Neural cell (in vitro differentiated cells): ENCODE measurements around the gene SCRN2.

Source experiments
- CTCF ChIP-seq: fragments of 450-650 bp; IDR thresholded peaks from 2 replicates; pipeline ENCODE4 v1.5.1; 2014; ENCODE audit warnings: antibody characterized with exemption, mild to moderate bottlenecking, moderate library complexity; ENCODE audit not compliant: poor library complexity, severe bottlenecking
- EP300 ChIP-seq: fragments of 450-650 bp; conservative IDR thresholded peaks from 2 replicates; pipeline ENCODE4 v1.6.1; 2014; ENCODE audit warnings: antibody characterized with exemption, mild to moderate bottlenecking, moderate library complexity; ENCODE audit not compliant: poor library complexity, severe bottlenecking
- EZH2 ChIP-seq: fragments of 200-600, 300-800 bp; shearing (Covaris generic), sonication (generic); IDR thresholded peaks from 2 replicates; pipeline ENCODE4 v1.6.1; 2014; ENCODE audit warnings: antibody characterized with exemption, low read length, borderline replicate concordance, mild to moderate bottlenecking; ENCODE audit not compliant: insufficient read depth, poor library complexity, severe bottlenecking
- MXI1 ChIP-seq: fragments of 450-650 bp; conservative IDR thresholded peaks from 2 replicates; pipeline ENCODE4 v1.6.1; 2014; ENCODE audit warnings: antibody characterized with exemption, mild to moderate bottlenecking; ENCODE audit not compliant: poor library complexity, severe bottlenecking
- POLR2AphosphoS5 ChIP-seq: IDR thresholded peaks from 2 replicates; pipeline ENCODE4 v1.6.1; 2012
- RAD21 ChIP-seq: fragments of 450-650 bp; conservative IDR thresholded peaks from 2 replicates; pipeline ENCODE4 v1.6.1; 2014; ENCODE audit warnings: antibody characterized with exemption, mild to moderate bottlenecking, moderate library complexity
- SMC3 ChIP-seq: fragments of 450-650 bp; conservative IDR thresholded peaks from 2 replicates; pipeline ENCODE4 v1.6.1; 2014; ENCODE audit warnings: antibody characterized with exemption, mild to moderate bottlenecking, moderate library complexity; ENCODE audit not compliant: poor library complexity

GRCh38 chr17:47882695-47883588 is 41.9 kb upstream of the SCRN2 start:
- TF ChIP-seq CTCF (no peak), RAD21 (no peak), EZH2 (no peak), MXI1 (no peak), EP300 (no peak), POLR2AphosphoS5 (no peak), SMC3 (no peak)
